K562 (cell line): ENCODE results near the gene DRC1. TPM values are rescaled to one million over a fixed set of nuclear protein-coding genes. Genes with fewer than 3 reads are reported as not detected.

Source experiments
- BACH1 ChIP-seq: fragments of 200-800 bp; sonication (Bioruptor generic); IDR thresholded peaks from 2 replicates; pipeline ENCODE4 v1.6.1; 2016; ENCODE audit warnings: missing genetic modification characterization, missing compliant biosample characterization
- CAMTA2 ChIP-seq: fragments of 250-450 bp; sonication (Bioruptor Pico); conservative IDR thresholded peaks from 2 replicates; pipeline ENCODE4 v1.5.1; 2022
- CBX3 ChIP-seq, 2 experiments: IDR thresholded peaks; 1 replicate in 1 of 2; 2 replicates in 1 of 2; pipeline ENCODE4 v1.6.1; 2012; ENCODE audit warnings: inconsistent platforms in 2 of 2, low read length in 2 of 2, borderline replicate concordance in 1 of 2, control low read depth in 1 of 2
- CEBPB ChIP-seq: fragments of 450-650 bp; IDR thresholded peaks from 2 replicates; pipeline ENCODE4 v1.6.1; 2016; ENCODE audit warnings: missing genetic modification characterization, missing compliant biosample characterization
- COPS2 ChIP-seq: fragments of 450-650 bp; conservative IDR thresholded peaks from 2 replicates; pipeline ENCODE4 v1.6.1; 2016; ENCODE audit warnings: mild to moderate bottlenecking, moderate library complexity
- CTBP1 ChIP-seq: fragments of 450-650 bp; IDR thresholded peaks from 2 replicates; pipeline ENCODE4 v1.6.1; 2016; ENCODE audit warnings: borderline replicate concordance
- CXXC5 ChIP-seq: fragments of 250-450 bp; sonication (Bioruptor Pico); IDR thresholded peaks from 2 replicates; pipeline ENCODE4 v1.8.0; 2022; ENCODE audit warnings: inconsistent platforms, mild to moderate bottlenecking, moderate library complexity
- ELF1 ChIP-seq: fragments of 200-800 bp; sonication (Bioruptor generic); IDR thresholded peaks from 2 replicates; pipeline ENCODE4 v1.6.1; 2016; ENCODE audit warnings: missing genetic modification characterization, missing compliant biosample characterization
- HBP1 ChIP-seq: fragments of 450-650 bp; formaldehyde crosslinking; IDR thresholded peaks from 2 replicates; pipeline ENCODE4 v1.4.0; 2022; ENCODE audit warnings: missing genetic modification characterization
- MAFG ChIP-seq: fragments of 450-650 bp; conservative IDR thresholded peaks from 2 replicates; pipeline ENCODE4 v1.6.1; 2016; ENCODE audit warnings: missing genetic modification characterization, missing compliant biosample characterization
- MTA1 ChIP-seq: fragments of 450-650 bp; IDR thresholded peaks from 2 replicates; pipeline ENCODE4 v1.6.1; 2017; ENCODE audit warnings: borderline replicate concordance
- NFIC ChIP-seq: fragments of 450-650 bp; IDR thresholded peaks from 2 replicates; pipeline ENCODE4 v1.6.1; 2017; ENCODE audit warnings: mild to moderate bottlenecking, inconsistent platforms
- NFRKB ChIP-seq: fragments of 450-650 bp; IDR thresholded peaks from 2 replicates; pipeline ENCODE4 v1.6.1; 2016; ENCODE audit warnings: low read depth
- RERE ChIP-seq: sonication (generic); formaldehyde crosslinking; IDR thresholded peaks from 2 replicates; pipeline ENCODE4 v1.8.0; 2023; ENCODE audit warnings: missing genetic modification reagents, mild to moderate bottlenecking, borderline replicate concordance
- TEAD4 ChIP-seq, 2 experiments: sonication (generic) in 1 of 2; formaldehyde crosslinking in 1 of 2; IDR thresholded peaks; 2 replicates each; pipeline versions ENCODE4 v1.6.1 to v1.8.0; 2012 to 2022; ENCODE audit warnings: borderline replicate concordance in 1 of 2, inconsistent platforms in 1 of 2, low read length in 1 of 2, mild to moderate bottlenecking in 1 of 2, missing genetic modification reagents in 1 of 2
- ZNF583 ChIP-seq: fragments of 250-450 bp; sonication (Bioruptor Pico); IDR thresholded peaks from 2 replicates; pipeline ENCODE4 v1.4.0; 2020
- ZNF766 ChIP-seq: fragments of 200-800 bp; sonication (Bioruptor generic); conservative IDR thresholded peaks from 2 replicates; pipeline ENCODE4 v1.6.1; 2016; ENCODE audit warnings: missing genetic modification characterization, missing compliant biosample characterization
- ZNF780A ChIP-seq: fragments of 250-450 bp; sonication (Bioruptor Pico); IDR thresholded peaks from 2 replicates; pipeline ENCODE4 v1.5.0; 2021; ENCODE audit warnings: mild to moderate bottlenecking
- polyA plus RNA-seq, 8 experiments: library from polyadenylated mRNA; depleted of rRNA in 4 of 8; stranded (reverse) in 5 of 8; unstranded in 3 of 8; fragments of >200 nt; fragmentation: Nextera tagmentation in 2 of 8; fragmentation: Illumina TruSeq in 1 of 8; extraction: Ambion mirVana in 2 of 8; extraction: Trizol in 1 of 8; gene quantifications; 2 replicates each; pipeline versions ENCODE4 v1.2.1 to v1.2.3, GENCODE V29; 2011 to 2014; ENCODE audit warnings: inconsistent platforms in 1 of 8, missing spikeins in 1 of 8
- total RNA-seq, 7 experiments: library from RNA; depleted of rRNA in 6 of 7; stranded (reverse); fragments of >200 nt in 6 of 7; fragmentation: Illumina TruSeq in 2 of 7; extraction: Trizol in 2 of 7; gene quantifications; 2 replicates each; pipeline versions ENCODE4 v1.2.1 to v1.2.3, GENCODE V29; 2011 to 2021; ENCODE audit warnings: low replicate concordance in 1 of 7
- TF ChIP-seq, protein P1 (sequence below): sonication (generic); formaldehyde crosslinking; IDR thresholded peaks from 2 replicates; pipeline ENCODE4 v1.8.1; 2023; ENCODE audit warnings: mild to moderate bottlenecking, missing genetic modification reagents

The DRC1 gene
- total and polyA plus RNA-seq, 9 of the 15 experiments (the other 6 are each of a cell fraction or from before 2014, with no cell fraction given) = 0.07 to 0.10 TPM; not detected in 7

DNA sequence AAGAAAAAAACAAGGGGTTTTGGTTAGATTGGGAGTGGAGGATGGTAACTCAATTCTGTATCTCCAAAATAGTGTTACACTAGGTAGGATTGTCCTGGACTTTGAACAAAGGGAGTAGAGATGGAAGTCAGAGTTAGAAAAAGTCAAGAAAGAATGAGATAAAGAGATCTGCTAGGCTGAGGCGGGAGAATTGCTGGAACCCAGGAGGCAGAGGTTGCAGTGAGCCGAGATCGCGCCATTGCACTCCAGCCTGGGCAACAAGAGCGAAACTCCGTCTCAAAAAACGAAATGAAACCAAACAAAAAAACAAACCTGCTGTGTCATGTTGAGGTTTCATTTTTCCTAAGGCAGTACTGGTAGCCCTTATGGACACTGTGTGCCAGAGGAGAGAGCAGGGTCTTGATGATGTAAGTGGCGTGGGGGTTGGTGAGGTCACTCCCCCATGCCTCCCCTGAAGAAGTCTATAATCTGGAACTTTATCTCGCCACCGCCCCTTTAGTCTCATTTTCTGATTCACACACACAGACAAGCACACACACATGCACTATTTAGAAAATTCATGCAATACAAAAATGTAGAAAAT, 10.5 kb downstream of the DRC1 start (continued):
- TF ChIP-seq ZNF766 (peak; percentile 96), TEAD4 (IDR thresholded peaks at IDR 0.05; ENCODE audit: low read length) (peak; percentile 62; the same call in 1 of the 2 replicates), TEAD4 (CRISPR knock-in tag; IDR thresholded peaks at IDR 0.05; ENCODE audit: borderline replicate concordance) (no peak), CBX3 (IDR thresholded peaks at IDR 0.05; ENCODE audit: borderline replicate concordance in 1 of 2, low read length in 2 of 2) (peak in 1 of 2 experiments; percentile 65; a peak in 1 of 3 replicates), ELF1 (no peak), MTA1 (peak; percentile 84), CXXC5 (CRISPR knock-in tag) (peak; percentile 73), CTBP1 (peak; percentile 56; the same call in 1 of the 2 replicates), HBP1 (CRISPR knock-in tag) (0 out of 2 replicates have a peak, but pooled peaks have one; percentile 2), ZNF583 (no peak), NFIC (peak; percentile 5; the same call in 1 of the 2 replicates), NFRKB (peak; percentile 98), CEBPB (tag) (peak; percentile 95), ZNF780A (CRISPR knock-in tag) (no peak), RERE (CRISPR knock-in tag) (no peak), MAFG (peak; percentile 97), BACH1 (tag) (peak; percentile 97), CAMTA2 (CRISPR knock-in tag) (no peak), COPS2 (no peak)
- TF ChIP-seq, protein P1, sequence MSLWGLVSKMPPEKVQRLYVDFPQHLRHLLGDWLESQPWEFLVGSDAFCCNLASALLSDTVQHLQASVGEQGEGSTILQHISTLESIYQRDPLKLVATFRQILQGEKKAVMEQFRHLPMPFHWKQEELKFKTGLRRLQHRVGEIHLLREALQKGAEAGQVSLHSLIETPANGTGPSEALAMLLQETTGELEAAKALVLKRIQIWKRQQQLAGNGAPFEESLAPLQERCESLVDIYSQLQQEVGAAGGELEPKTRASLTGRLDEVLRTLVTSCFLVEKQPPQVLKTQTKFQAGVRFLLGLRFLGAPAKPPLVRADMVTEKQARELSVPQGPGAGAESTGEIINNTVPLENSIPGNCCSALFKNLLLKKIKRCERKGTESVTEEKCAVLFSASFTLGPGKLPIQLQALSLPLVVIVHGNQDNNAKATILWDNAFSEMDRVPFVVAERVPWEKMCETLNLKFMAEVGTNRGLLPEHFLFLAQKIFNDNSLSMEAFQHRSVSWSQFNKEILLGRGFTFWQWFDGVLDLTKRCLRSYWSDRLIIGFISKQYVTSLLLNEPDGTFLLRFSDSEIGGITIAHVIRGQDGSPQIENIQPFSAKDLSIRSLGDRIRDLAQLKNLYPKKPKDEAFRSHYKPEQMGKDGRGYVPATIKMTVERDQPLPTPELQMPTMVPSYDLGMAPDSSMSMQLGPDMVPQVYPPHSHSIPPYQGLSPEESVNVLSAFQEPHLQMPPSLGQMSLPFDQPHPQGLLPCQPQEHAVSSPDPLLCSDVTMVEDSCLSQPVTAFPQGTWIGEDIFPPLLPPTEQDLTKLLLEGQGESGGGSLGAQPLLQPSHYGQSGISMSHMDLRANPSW (CRISPR knock-in tag) = no peak
